HG03469 (cell line): ENCODE data around the gene ZNF709.
"Not testable (repeated sequence)": the region's sequence is repeated elsewhere in the genome, so short reads cannot be mapped to it uniquely, and the experiment has no call there.

ENCODE experiments used
- ATAC-seq: cut with Tn5 transposase; IDR thresholded peaks from one replicate; pipeline ENCODE4 v1.9.1; 2021; ENCODE audit warnings: mild to moderate bottlenecking, moderate library complexity, moderate number of reproducible peaks; ENCODE audit not compliant: unreplicated experiment

ZNF709 gene

DNA sequence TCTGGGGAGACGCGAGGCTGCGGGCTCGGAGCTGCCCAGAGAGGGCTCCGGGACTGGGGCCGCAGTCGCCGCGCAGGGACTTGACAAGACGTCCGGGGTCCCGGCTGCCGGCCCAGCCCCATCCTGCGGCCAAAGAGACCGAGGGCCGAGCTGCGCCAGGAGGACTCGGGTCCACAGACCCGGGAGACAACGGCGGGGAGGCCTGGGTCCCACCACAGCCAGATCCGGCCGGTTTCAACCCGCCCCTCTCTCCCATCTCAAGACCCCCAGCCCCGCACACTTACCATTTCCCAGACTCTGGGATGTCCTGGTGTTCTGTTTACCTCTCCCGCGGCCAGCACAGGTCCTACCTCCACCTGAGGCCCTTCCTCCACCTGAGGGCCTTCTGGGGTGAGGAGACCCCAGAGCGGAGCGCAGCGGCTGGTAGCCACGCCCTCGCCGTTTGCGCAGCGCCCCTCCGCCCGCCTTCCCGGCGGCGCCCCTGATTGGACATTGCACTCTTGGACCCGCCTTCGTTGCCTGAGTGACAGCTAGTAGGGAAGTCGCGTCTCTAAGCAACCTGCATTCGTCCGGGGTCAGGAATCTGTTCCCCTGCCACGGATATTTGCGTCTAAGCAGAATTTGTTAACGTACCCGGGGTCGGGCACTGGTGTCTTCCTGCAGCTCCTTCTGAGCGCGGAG, at the start of gene ZNF709:
TSS of gene ZNF709 (minus strand) at position 446 of the 681 bp plus-strand sequence. CDS start at position 287, 159 bp downstream.
- peak; percentile 93 for ATAC-seq

GRCh38 chr19:12527034-12527836, 42.6 kb upstream of the ZNF709 start:
- ATAC-seq = no peak

DNA sequence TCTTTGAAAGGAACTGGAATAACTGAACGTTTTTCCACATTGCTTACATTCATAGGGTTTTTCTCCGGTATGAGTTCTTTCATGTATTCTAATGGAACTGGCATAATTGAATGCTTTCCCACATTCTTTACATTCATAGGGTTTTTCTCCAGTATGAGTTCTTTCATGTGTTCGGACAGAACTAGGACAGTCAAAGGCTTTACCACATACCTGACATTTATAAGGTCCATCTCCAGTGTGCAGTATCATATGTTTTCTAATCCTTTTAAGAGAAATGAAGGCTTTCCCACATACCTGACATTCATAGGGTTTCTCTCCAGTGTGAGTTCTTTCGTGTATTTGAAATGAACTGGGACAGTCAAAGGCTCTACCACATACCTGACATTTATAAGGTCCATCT, 41.9 kb upstream of the ZNF709 start:
- no peak for ATAC-seq

DNA sequence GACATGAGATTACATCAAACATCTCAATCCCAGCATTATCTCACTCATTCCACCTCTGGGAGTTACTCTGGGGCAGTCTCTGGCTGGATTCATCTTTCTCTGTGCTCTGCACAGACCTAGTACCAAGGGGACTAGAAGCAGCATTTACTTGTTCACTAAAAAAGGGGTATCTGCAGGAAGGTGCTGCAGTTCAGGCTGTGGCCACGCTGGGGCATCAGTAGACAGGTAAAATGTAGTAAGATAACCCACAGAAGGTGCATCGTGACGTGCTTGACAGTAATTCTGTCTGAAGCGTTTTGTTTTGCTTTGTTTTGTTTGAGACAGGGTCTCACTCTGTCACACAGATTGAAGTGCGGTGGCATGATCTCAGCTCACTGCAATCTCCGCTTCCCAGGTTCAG, 37.4 kb upstream of the ZNF709 start:
- no peak for ATAC-seq

GRCh38 chr19:12513531-12514061, 29.0 kb upstream of the ZNF709 start:
- no peak for ATAC-seq

- ATAC-seq = no peak
These were observed 12.4 kb upstream of the ZNF709 start for GRCh38 chr19:12497032-12497431.

DNA sequence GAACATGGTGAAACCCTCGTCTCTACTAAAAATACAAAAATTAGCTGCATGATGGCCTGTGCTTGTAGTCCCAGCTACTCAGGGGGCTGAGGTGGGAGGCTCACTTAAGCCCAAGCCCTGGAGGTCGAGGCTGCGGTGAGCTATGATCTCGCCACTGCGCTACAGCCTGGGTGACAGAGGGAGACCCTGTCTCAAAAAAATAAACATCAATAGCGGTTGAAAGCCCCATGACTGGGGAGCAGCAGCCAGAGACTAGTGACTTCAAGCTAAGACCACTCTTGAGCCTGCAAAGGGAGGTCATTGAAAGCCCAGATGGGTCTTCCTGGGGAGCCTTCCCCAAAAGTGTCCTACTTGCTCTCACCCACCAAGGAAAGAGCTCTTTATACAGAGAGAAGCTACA, 11.9 kb upstream of the ZNF709 start:
- no peak for ATAC-seq

DNA sequence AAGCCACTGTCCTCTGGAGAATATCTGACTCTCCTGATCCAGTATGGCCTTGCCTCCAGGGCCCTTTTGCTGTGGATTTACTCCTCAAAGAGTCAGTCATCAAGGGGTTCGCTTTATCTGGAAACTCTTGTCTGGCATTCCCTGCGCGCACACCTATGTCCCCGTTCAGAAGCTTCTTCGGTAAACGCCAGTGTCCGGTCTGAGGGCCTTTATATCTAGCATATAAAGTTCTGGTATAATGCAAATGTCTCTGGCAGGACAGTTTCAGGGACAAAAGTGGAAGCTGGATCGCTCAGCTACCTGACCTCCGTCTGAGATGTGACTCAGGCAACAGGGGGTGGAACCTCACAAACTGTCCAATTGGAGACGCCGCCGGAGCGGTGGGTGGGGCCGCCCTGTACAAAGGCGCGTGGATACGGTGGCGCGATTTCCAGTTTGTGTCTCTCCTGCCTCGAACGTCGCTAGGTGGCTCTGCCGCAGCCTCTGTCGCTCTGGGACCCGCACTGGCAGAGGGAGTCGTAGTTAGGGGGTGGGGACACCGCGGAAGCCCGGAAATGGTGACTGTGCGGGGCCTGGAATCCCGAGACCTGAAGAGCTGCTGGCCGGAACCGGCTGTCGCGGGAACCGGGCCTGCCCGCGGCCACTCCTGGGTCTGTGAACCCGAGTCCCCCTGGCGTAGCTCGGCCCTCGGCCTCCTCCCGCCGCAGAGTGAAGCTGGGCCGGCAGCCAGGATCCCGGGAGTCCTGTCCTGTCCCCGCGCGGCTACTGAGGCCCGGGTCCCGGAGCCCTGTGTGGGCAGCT, 10.6 kb upstream of the ZNF709 start:
- peak; percentile 54 for ATAC-seq

DNA sequence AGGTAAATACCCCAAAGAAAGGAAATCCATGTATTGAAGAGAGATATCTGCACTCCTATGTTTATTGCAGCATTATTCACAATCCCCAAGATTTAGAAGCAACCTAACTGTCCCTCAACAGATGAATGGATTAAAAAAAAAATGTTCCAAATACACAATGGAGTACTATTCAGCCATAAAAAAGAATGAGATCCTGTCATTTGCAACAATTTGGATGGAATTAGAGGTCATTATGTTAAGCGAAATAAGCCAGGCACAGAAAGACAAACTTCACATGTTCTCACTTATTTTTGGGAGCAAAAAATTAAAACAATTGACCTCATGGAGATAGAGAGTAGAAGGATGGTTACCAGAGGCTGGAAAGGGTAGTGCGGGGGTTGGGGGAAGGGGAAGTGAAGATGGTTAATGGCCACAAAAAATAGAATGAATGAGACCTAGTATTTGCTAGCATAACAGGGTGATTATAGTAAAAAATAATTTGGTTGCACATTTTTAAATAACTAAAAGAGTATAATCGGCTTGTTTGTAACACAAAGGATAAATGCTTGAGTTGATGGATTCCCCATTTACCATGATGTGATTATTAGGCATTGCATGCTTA, 9.7 kb upstream of the ZNF709 start:
- ATAC-seq = no peak

GRCh38 chr19:12486265-12486783, 1.7 kb upstream of the ZNF709 start:
- not testable (repeated sequence) for ATAC-seq

DNA sequence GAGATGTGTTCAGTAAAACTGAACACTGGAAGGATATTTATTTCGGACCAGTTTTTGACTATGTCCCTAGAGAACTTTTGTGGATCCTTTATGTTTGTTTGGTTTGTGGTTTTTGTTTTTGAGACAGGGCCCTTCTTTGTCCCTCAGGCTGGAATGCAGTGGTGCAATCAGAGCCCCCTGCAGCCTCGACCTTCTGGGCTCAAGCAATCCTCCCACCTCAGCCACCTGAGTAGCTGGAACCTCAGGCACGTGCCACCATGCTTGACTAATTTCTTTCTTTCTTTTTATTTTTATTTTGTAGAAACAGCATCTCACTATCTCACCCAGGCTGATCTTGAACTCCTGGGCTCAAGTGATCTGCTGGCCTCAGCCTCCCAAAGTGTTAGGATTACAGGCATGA, 955 bp upstream of the ZNF709 start:
- ATAC-seq = no peak

GRCh38 chr19:12485052-12485416, 418 bp upstream of the ZNF709 start:
- no peak for ATAC-seq

- ATAC-seq = no peak
These were observed 625 bp downstream of the ZNF709 start for GRCh38 chr19:12484011-12484370.

- ATAC-seq = no peak
These were observed 2.1 kb downstream of the ZNF709 start for GRCh38 chr19:12482509-12482886.

GRCh38 chr19:12481781-12482508, 2.7 kb downstream of the ZNF709 start:
- ATAC-seq = no peak

DNA sequence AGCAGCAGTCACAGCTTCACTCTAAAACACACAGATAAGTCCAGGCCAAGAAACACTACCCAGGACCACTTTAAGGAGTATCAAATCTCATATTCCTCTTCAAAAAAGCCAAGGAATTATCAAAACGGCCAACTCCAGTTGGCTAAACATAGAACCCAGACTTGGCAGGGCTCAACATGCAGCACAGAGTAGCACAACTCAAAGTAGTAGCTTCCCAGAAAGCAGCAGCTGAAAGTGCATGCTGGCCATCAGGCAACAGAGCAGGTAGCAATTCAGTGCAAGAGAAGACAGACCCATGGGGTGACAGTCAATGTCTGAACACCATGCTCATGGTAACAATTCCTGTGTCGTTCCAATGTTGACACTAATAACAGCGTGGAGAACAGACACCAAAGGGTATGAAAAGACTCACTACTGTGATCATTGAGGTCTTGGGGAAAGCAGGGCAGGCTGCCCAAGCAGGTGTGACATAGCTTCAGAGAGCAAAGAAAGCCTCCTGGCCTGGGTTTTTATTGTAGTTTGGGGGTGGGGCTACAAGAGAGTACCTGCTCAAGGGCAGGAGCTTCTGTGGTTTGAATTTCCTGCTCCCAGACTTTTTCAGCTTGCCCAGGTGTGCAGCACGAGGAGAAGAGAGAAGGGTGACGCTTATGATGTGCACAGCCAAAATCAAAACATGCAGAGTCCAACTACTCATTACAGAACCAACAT, 6.2 kb downstream of the ZNF709 start:
- no peak for ATAC-seq

- not testable (repeated sequence) for ATAC-seq
These were observed 17.0 kb downstream of the ZNF709 start for GRCh38 chr19:12467651-12468050.

DNA sequence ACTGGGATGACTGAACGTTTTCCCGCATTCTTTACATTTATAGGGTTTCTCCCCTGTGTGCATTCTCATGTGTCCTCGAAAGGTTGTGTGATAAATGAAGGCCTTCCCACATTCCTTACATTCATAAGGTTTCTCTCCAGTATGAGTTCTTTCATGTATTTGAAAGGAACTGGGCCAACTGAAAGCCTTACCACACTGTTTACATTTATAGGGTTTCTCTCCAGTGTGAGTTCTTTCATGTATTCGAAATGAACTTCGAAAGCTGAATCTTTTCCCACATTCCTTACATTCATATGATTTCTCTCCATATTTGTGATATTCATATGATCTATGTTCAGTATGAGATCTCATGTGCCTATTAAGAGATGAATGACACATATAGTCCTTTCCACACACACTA, 19.4 kb downstream of the ZNF709 start:
- ATAC-seq = no peak

DNA sequence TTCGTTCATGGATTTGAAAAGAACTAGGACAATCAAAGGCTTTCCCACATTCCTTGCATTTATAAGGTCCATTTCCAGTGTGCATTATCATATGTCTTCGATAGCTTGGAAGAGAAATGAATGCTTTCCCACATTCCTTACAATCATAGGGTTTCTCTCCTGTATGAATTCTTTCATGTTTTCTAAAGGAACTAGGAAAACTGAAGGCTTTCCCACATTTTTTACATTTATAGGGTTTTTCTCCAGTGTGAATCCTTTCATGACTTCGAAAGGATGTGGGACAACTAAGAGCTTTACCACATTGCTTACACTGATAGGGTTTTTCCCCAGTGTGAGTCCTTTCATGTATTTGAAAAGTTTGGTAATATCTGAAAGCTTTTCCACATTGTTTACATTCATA, 19.8 kb downstream of the ZNF709 start:
- ATAC-seq = no peak
